ENCODE results near the gene ARVCF. TPM values are rescaled to one million over a fixed set of nuclear protein-coding genes. Genes with fewer than 3 reads are reported as not detected.

Gene ARVCF
- total RNA-seq, 1 donor from 2014 or later = 101 TPM

DNA sequence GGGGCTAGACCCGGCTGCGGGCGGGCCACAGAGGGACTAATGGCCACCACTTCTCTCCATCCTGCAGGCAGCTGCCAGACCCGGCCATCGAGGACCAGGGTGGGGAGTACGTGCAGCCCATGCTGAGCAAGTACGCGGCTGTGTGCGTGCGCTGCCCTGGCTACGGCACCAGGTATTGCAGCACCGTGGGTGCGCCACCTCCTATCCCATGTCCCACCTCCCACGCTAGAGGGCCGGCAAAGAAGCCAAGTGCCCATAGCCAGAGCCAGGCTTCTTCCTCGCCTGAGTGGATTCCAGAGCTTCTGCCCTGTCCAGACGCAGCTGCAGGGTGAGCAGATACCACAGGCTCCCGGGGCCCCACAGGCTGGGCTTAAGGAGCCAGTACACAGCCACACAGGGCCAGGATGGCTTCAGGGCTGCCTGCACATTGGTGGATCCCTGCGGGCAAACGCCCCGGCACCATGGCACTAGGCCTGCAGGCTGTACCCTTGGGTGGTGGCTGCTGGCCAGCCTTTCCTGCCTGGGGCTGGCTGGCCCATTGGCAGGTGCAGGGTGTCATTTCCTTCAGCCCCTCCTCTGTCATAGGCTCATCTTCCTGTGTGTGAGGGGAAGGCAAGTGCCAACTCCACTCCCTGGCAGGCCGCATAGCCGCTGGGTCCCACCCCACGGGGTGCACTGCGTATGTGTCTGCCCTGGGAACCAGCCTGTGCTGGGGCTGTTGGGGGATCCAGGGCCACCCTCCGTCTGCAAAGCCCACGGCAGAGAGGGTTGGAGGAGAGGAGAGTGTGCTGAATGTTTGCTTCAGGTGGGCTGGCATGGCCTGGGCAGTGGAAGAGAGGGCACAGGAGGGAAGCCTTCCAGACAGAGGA is 46.9 kb upstream of the ARVCF start:
- TF ChIP-seq, protein P1, sequence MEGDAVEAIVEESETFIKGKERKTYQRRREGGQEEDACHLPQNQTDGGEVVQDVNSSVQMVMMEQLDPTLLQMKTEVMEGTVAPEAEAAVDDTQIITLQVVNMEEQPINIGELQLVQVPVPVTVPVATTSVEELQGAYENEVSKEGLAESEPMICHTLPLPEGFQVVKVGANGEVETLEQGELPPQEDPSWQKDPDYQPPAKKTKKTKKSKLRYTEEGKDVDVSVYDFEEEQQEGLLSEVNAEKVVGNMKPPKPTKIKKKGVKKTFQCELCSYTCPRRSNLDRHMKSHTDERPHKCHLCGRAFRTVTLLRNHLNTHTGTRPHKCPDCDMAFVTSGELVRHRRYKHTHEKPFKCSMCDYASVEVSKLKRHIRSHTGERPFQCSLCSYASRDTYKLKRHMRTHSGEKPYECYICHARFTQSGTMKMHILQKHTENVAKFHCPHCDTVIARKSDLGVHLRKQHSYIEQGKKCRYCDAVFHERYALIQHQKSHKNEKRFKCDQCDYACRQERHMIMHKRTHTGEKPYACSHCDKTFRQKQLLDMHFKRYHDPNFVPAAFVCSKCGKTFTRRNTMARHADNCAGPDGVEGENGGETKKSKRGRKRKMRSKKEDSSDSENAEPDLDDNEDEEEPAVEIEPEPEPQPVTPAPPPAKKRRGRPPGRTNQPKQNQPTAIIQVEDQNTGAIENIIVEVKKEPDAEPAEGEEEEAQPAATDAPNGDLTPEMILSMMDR (IDR thresholded peaks at IDR 0.05; ENCODE audit: unreplicated experiment) = no peak
- no peaks in the 10 kb centered on the region for H3K9me3 Mint-ChIP-seq (ENCODE audit: low read depth)
- H3K4me3 Mint-ChIP-seq (ENCODE audit: low read depth) = no peak overlapping the region
- peaks cover 2% of the 10 kb centered on the region for H3K36me3 Mint-ChIP-seq (ENCODE audit: insufficient read depth)
- no peaks in the 10 kb centered on the region for H3K4me1 Mint-ChIP-seq (ENCODE audit: low read depth)
- H3K27me3 Mint-ChIP-seq = no peaks in the 10 kb centered on the region
- no peak for DNase-seq (ENCODE audit: low spot score, unreplicated experiment)
- H3K27ac Mint-ChIP-seq = no peak overlapping the region

DNA sequence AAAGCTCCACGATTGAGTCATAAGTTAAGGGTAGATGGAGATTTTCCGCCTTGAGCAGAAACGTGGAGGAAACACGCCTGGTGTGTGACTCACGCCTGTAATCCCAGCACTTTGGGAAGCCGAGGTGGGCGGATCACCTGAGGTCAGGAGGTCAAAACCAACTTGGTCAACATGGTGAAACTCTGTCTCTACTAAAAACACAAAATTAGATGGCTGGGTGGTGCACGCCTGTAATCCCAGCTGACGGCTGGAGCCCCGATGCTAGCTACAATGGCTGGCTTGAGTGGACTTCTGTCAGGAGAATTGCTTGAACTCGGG is 46.1 kb upstream of the ARVCF start:
- Mint-ChIP-seq H3K4me3 (ENCODE audit: low read depth) (no peak overlapping the region), H3K4me1 (ENCODE audit: low read depth) (no peaks in the 10 kb centered on the region)

DNA sequence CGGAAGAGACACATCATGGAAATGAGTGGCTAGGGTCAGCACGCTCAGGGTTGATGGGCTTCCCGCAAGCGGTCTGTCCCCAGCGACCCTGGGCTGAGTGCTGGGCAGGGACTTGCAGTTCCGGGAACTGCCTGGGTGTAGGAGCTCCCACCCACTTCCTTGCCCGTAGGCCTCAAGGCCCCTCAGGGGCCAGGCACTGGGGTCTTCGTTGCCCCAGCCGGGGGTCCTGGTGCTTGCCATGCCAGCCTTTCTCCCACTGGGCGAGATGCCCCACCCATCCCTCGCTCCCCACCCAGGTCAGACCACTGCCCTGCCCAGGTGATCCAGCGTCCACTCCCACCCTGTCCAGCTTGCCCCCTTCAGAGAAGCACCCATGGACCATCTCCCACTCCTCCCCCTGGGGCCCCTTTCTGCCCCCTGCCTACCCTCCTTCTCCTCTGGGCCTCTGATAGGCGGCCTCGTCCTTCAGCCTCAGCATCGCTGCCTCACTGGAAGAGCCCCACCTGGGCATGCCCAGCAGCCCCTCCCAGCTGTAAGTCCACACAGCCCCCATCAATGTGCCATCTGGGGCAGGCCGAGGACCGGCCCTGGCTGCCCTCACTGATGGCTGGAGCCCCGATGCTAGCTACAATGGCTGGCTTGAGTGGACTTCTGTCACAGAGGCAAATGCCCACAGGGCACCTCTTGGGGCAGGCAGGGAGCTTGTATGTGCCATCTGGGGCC is 45.6 kb upstream of the ARVCF start:
- Mint-ChIP-seq H3K27ac (no peak overlapping the region), H3K27me3 (no peaks in the 10 kb centered on the region), H3K4me3 (ENCODE audit: low read depth) (no peak overlapping the region), H3K4me1 (ENCODE audit: low read depth) (no peaks in the 10 kb centered on the region), H3K36me3 (ENCODE audit: insufficient read depth) (peaks cover 5% of the 10 kb centered on the region), H3K9me3 (ENCODE audit: low read depth) (no peaks in the 10 kb centered on the region)
- TF ChIP-seq, protein P1 (IDR thresholded peaks at IDR 0.05; ENCODE audit: unreplicated experiment) = no peak
- DNase-seq (ENCODE audit: low spot score, unreplicated experiment) = no peak

More for the DNA sequence above, 46.1 kb upstream of the ARVCF start:
- H3K27ac Mint-ChIP-seq = no peak overlapping the region
- no peak for DNase-seq (ENCODE audit: low spot score, unreplicated experiment)
- TF ChIP-seq, protein P1 (IDR thresholded peaks at IDR 0.05; ENCODE audit: unreplicated experiment) = no peak
- H3K9me3 Mint-ChIP-seq (ENCODE audit: low read depth) = no peaks in the 10 kb centered on the region
- no peaks in the 10 kb centered on the region for H3K27me3 Mint-ChIP-seq
- peaks cover 5% of the 10 kb centered on the region for H3K36me3 Mint-ChIP-seq (ENCODE audit: insufficient read depth)

DNA sequence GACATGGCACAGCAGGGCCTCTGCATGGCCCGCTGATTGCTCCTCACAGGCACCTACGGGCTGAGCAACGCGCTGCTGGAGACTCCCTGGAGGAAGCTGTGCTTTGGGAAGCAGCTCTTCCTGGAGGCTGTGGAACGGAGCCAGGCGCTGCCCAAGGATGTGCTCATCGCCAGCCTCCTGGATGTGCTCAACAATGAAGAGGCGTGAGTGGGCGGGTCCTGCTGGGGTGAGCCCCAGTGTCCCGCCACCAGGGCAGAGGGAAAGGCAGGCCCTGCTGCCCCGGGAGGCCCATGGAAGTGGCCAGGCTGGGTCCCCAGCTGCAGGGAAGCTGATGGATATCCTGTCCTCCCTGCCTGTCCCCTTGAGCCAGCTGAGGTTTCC is 44.8 kb upstream of the ARVCF start:
- no peak for DNase-seq (ENCODE audit: low spot score, unreplicated experiment)
- Mint-ChIP-seq H3K4me1 (ENCODE audit: low read depth) (no peaks in the 10 kb centered on the region), H3K9me3 (ENCODE audit: low read depth) (no peaks in the 10 kb centered on the region)

More for the DNA sequence above, 44.8 kb upstream of the ARVCF start:
- H3K4me3 Mint-ChIP-seq (ENCODE audit: low read depth) = no peak overlapping the region
- H3K27ac Mint-ChIP-seq = no peak overlapping the region
- H3K36me3 Mint-ChIP-seq (ENCODE audit: insufficient read depth) = peaks cover 5% of the 10 kb centered on the region
- no peaks in the 10 kb centered on the region for H3K27me3 Mint-ChIP-seq
- TF ChIP-seq, protein P1 (IDR thresholded peaks at IDR 0.05; ENCODE audit: unreplicated experiment) = no peak
